Tibial artery (tissue), 4 donors: ENCODE results near the gene TBXAS1.

ENCODE experiments used
- DNase-seq, 2 donors: peaks; one replicate each; pipeline ENCODE4 v3.0.0-alpha.2; 2019
- H3K27ac ChIP-seq, 2 donors: fragments of 200-600 bp; sonication (generic) in 1 of 2; 1 replicate in 1 of 2; 2 replicates in 1 of 2; pipeline ENCODE4 v1.5.1; 2018 to 2019; ENCODE audit warnings: mild to moderate bottlenecking in 1 of 2
- H3K27me3 ChIP-seq, 2 donors: fragments of 200-600 bp; sonication (generic) in 1 of 2; one replicate each; pipeline versions ENCODE4 v1.5.1 to v1.6.0; 2016 to 2019
- H3K36me3 ChIP-seq, 3 donors: fragments of 200-600 bp; sonication (generic) in 2 of 3; one replicate each; pipeline ENCODE4 v1.5.1; 2016 to 2019; ENCODE audit warnings: mild to moderate bottlenecking in 2 of 3
- H3K4me1 ChIP-seq, 4 donors: fragments of 200-600 bp; sonication (generic) in 2 of 4; 1 replicate in 3 of 4; 2 replicates in 1 of 4; pipeline ENCODE4 v1.5.1; 2016 to 2019
- H3K4me3 ChIP-seq, 2 donors: fragments of 200-600 bp; sonication (generic) in 1 of 2; 1 replicate in 1 of 2; 2 replicates in 1 of 2; pipeline ENCODE4 v1.5.1; 2018 to 2019; ENCODE audit warnings: mild to moderate bottlenecking in 2 of 2
- H3K9me3 ChIP-seq, 3 donors: fragments of 200-600 bp; sonication (generic) in 1 of 3; one replicate each; pipeline ENCODE4 v1.5.1; 2016 to 2019
- CTCF ChIP-seq, 2 experiments: fragments of 200-600 bp in 1 of 2; fragments of 450-650 bp in 1 of 2; IDR thresholded peaks; one replicate each; pipeline ENCODE4 v1.5.1; 2017 to 2019; ENCODE audit warnings: antibody characterized with exemption in 2 of 2, mild to moderate bottlenecking in 1 of 2, moderate library complexity in 1 of 2
- intact Hi-C: fragments of 100-400 bp; cut with DNase I; formaldehyde crosslinking; loops from one replicate; pipeline ENCODE4 v1.15.0; 2023; ENCODE audit warnings: low total_unique reads

The TBXAS1 gene

GRCh38 chr7:140051820-140052219, 222.8 kb downstream of the TBXAS1 start:
- no peaks in the 10 kb centered on the region for H3K9me3 ChIP-seq
- no peak overlapping the region for H3K4me3 ChIP-seq
- H3K4me1 ChIP-seq: peaks cover 0 to 10% (median 0%) of the 10 kb centered on the region in 4 donors
- no peak overlapping the region for H3K27ac ChIP-seq
- intact Hi-C loops: no loop called here
- no peak for DNase-seq
- peaks cover 9 to 25% (median 9%) of the 10 kb centered on the region in 3 donors for H3K36me3 ChIP-seq
- H3K27me3 ChIP-seq: no peaks in the 10 kb centered on the region
- no peak for TF ChIP-seq CTCF (IDR thresholded peaks at IDR 0.05)

- TF ChIP-seq CTCF (IDR thresholded peaks at IDR 0.05): no peak
- peaks cover 0 to 21% (median under 1%) of the 10 kb centered on the region in 4 donors for H3K4me1 ChIP-seq
- peaks cover 9 to 20% (median 9%) of the 10 kb centered on the region in 3 donors for H3K36me3 ChIP-seq
- H3K27ac ChIP-seq: no peak overlapping the region
- DNase-seq: no peak
- no peak overlapping the region for H3K4me3 ChIP-seq
- no peaks in the 10 kb centered on the region for H3K9me3 ChIP-seq
- H3K27me3 ChIP-seq: no peaks in the 10 kb centered on the region
- intact Hi-C loops: no loop called here
Measured at GRCh38 chr7:140053812-140054539, 224.9 kb downstream of the TBXAS1 start.

- peaks cover 0 to 24% (median 7%) of the 10 kb centered on the region in 4 donors for H3K4me1 ChIP-seq
- intact Hi-C loops: no loop called here
- TF ChIP-seq CTCF (IDR thresholded peaks at IDR 0.05): no peak
- peaks cover 9 to 20% (median 9%) of the 10 kb centered on the region in 3 donors for H3K36me3 ChIP-seq
- no peak for DNase-seq
- H3K4me3 ChIP-seq: no peak overlapping the region
- H3K27ac ChIP-seq: no peak overlapping the region
- no peaks in the 10 kb centered on the region for H3K9me3 ChIP-seq
- no peaks in the 10 kb centered on the region for H3K27me3 ChIP-seq
Measured at GRCh38 chr7:140054751-140055150, 225.7 kb downstream of the TBXAS1 start.

GRCh38 chr7:140055833-140056232, 226.8 kb downstream of the TBXAS1 start:
- Histone ChIP-seq H3K27ac (no peak overlapping the region), H3K27me3 (no peaks in the 10 kb centered on the region), H3K36me3 (peaks cover 9 to 20% (median 9%) of the 10 kb centered on the region in 3 donors), H3K4me1 (peaks cover 0 to 30% (median 11%) of the 10 kb centered on the region in 4 donors), H3K9me3 (no peaks in the 10 kb centered on the region), H3K4me3 (no peak overlapping the region)
- DNase-seq: no peak
- TF ChIP-seq CTCF (IDR thresholded peaks at IDR 0.05): no peak
- intact Hi-C loops: no loop called here

GRCh38 chr7:140056431-140057142, 227.5 kb downstream of the TBXAS1 start:
- Histone ChIP-seq H3K36me3 (peaks cover 9 to 20% (median 9%) of the 10 kb centered on the region in 3 donors), H3K27me3 (no peaks in the 10 kb centered on the region), H3K4me3 (no peak overlapping the region), H3K4me1 (peaks cover 0 to 37% (median 15%) of the 10 kb centered on the region in 4 donors), H3K27ac (no peak overlapping the region), H3K9me3 (no peaks in the 10 kb centered on the region)
- intact Hi-C loops: no loop called here
- DNase-seq: no peak
- no peak for TF ChIP-seq CTCF (IDR thresholded peaks at IDR 0.05)
